BLaER1 treated with 17β-estradiol and CSF1 and Interleukin-3, amounts not matched to agents 10 nM and 100 nM (cell line): ENCODE results near the gene EPC2.
"Not testable (repeated sequence)": the region's sequence is repeated elsewhere in the genome, so short reads cannot be mapped to it uniquely, and the experiment has no call there.

ENCODE experiments used
- H3K27ac ChIP-seq, 11 experiments: shearing (Covaris generic); formaldehyde crosslinking; 2 replicates each; pipeline ENCODE4 v1.8.1; 2022
- H3K27me3 ChIP-seq, 11 experiments: shearing (Covaris generic); formaldehyde crosslinking; 2 replicates each; pipeline ENCODE4 v1.8.1; 2022
- H3K36me3 ChIP-seq, 11 experiments: shearing (Covaris generic); formaldehyde crosslinking; 2 replicates each; pipeline ENCODE4 v1.8.1; 2022
- H3K4me1 ChIP-seq, 10 experiments: shearing (Covaris generic); formaldehyde crosslinking; 2 replicates each; pipeline ENCODE4 v1.8.1; 2022
- H3K4me2 ChIP-seq, 11 experiments: shearing (Covaris generic); formaldehyde crosslinking; 2 replicates each; pipeline ENCODE4 v1.8.1; 2022
- H3K4me3 ChIP-seq, 10 experiments: shearing (Covaris generic); formaldehyde crosslinking; 2 replicates each; pipeline ENCODE4 v1.8.1; 2022
- H3K9ac ChIP-seq, 11 experiments: shearing (Covaris generic); formaldehyde crosslinking; 2 replicates each; pipeline ENCODE4 v1.8.1; 2022
- H3K9me3 ChIP-seq, 11 experiments: shearing (Covaris generic); formaldehyde crosslinking; replicated peaks in 1 of 11; 2 replicates each; pipeline ENCODE4 v1.8.1; 2022
- H4K20me1 ChIP-seq, 11 experiments: shearing (Covaris generic); formaldehyde crosslinking; 2 replicates each; pipeline ENCODE4 v1.8.1; 2022
- Cebpa-rat ChIP-seq, 11 experiments: shearing (Covaris generic); IDR thresholded peaks; 2 replicates each; pipeline ENCODE4 v1.8.1; 2022

The EPC2 gene

GRCh38 chr2:148644883-148645538, 460 bp downstream of the EPC2 start:
- Histone ChIP-seq H4K20me1 (peaks cover 28 to 48% (median 47%) of the 10 kb centered on the region in 11 experiments; a peak in 21 of 22 replicates), H3K4me3 (peak overlapping the region; percentile 91 to 99 (median 96)), H3K27me3 (peaks cover 0 to 10% (median 0%) of the 10 kb centered on the region in 11 experiments; a peak in 5 of 22 replicates), H3K9ac (peak overlapping the region; percentile 91 to 95 (median 94)), H3K9me3 (no peaks in the 10 kb centered on the region; a peak in 1 of 22 replicates), H3K36me3 (peaks cover 0 to 12% (median 8%) of the 10 kb centered on the region in 11 experiments; a peak in 7 of 22 replicates), H3K27ac (peak overlapping the region; percentile 89 to 98 (median 95)), H3K4me2 (peak overlapping the region; percentile 59 to 90 (median 83); a peak in 19 of 22 replicates), H3K4me1 (peaks cover 22 to 31% (median 26%) of the 10 kb centered on the region in 10 experiments)
- TF ChIP-seq Cebpa-rat (IDR thresholded peaks at IDR 0.05), result no peak

GRCh38 chr2:148645539-148646230, 1.1 kb downstream of the EPC2 start:
- H3K4me3 ChIP-seq, result peak overlapping the region; percentile 91 to 99 (median 96)
- peaks cover 33 to 54% (median 53%) of the 10 kb centered on the region in 11 experiments; a peak in 21 of 22 replicates for H4K20me1 ChIP-seq
- TF ChIP-seq Cebpa-rat (IDR thresholded peaks at IDR 0.05), result no peak
- H3K9ac ChIP-seq, result peak overlapping the region; percentile 91 to 95 (median 94)
- H3K9me3 ChIP-seq, result no peaks in the 10 kb centered on the region; a peak in 1 of 22 replicates
- peak overlapping the region; percentile 59 to 90 (median 83) for H3K4me2 ChIP-seq
- peaks cover 0 to 10% (median 0%) of the 10 kb centered on the region in 11 experiments; a peak in 5 of 22 replicates for H3K27me3 ChIP-seq
- H3K27ac ChIP-seq, result peak overlapping the region; percentile 89 to 98 (median 95)
- H3K4me1 ChIP-seq, result peaks cover 22 to 33% (median 26%) of the 10 kb centered on the region in 10 experiments
- H3K36me3 ChIP-seq, result peaks cover 0 to 12% (median 8%) of the 10 kb centered on the region in 11 experiments; a peak in 7 of 22 replicates

DNA sequence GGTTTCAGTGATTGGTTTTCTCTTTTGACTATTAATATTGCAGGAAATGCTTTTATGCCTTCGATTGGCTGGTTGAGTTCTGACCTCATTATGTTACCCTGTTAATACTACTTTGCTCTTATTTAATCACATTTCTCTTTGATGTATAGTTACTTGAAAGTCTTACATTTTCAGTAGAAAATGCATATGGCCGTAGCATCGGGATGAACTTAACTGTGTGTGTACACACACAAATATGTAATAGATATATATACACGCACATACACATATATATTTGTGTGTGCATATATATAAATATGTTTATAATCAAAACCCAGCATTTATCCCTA, 1.6 kb downstream of the EPC2 start:
- Histone ChIP-seq H4K20me1 (peaks cover 38 to 60% (median 59%) of the 10 kb centered on the region in 11 experiments; a peak in 21 of 22 replicates), H3K9ac (peak overlapping the region in 10 of 11 experiments; percentile 91 to 95 (median 94); a peak in 20 of 22 replicates), H3K4me3 (peak overlapping the region; percentile 91 to 99 (median 96)), H3K27me3 (peaks cover 0 to 10% (median 0%) of the 10 kb centered on the region in 11 experiments; a peak in 5 of 22 replicates), H3K9me3 (no peaks in the 10 kb centered on the region; a peak in 1 of 22 replicates), H3K36me3 (peaks cover 0 to 12% (median 8%) of the 10 kb centered on the region in 11 experiments; a peak in 7 of 22 replicates), H3K4me1 (peaks cover 22 to 38% (median 26%) of the 10 kb centered on the region in 10 experiments), H3K4me2 (peak overlapping the region; percentile 59 to 90 (median 83)), H3K27ac (peak overlapping the region in 7 of 11 experiments; percentile 91 to 98 (median 96); a peak in 9 of 22 replicates)
- no peak for TF ChIP-seq Cebpa-rat (IDR thresholded peaks at IDR 0.05)

- H3K27me3 ChIP-seq, H3K4me3 ChIP-seq, H3K9me3 ChIP-seq, H3K4me2 ChIP-seq, H3K9ac ChIP-seq, H3K27ac ChIP-seq: not testable (repeated sequence)
- H3K36me3 ChIP-seq, result peaks cover 0 to 12% (median 8%) of the 10 kb centered on the region in 11 experiments; a peak in 7 of 22 replicates
- H3K4me1 ChIP-seq, result peaks cover 22 to 45% (median 25%) of the 10 kb centered on the region in 10 experiments
- H4K20me1 ChIP-seq, result peaks cover 53 to 75% (median 74%) of the 10 kb centered on the region in 11 experiments
These were observed 3.2 kb downstream of the EPC2 start for GRCh38 chr2:148647711-148648110.

DNA sequence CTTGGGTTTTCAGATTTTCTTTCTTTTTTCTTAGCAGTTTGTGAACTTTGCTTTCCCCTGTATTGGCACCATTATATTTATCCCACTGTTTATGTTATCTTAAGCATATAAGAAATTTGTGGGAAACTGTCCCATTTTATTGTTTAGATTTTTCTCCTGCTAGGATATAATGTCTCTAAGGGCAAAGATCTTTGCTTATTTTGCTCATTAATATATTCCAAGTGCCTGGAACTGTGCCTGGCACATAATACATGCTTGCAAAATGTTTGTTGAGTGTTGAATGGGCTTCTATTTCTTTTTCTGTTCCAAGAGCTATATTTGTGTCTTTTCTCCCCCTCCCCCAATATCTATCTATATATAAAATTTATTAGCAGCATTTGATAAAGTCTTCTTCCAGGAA, 5.4 kb downstream of the EPC2 start:
- Histone ChIP-seq H4K20me1 (peaks cover 72 to 97% (median 96%) of the 10 kb centered on the region in 11 experiments), H3K27ac (no peak overlapping the region), H3K4me2 (no peak overlapping the region), H3K4me3 (no peak overlapping the region), H3K9ac (no peak overlapping the region), H3K4me1 (peaks cover 18 to 51% (median 26%) of the 10 kb centered on the region in 10 experiments; a peak in 18 of 20 replicates), H3K36me3 (peaks cover 0 to 12% (median 8%) of the 10 kb centered on the region in 11 experiments; a peak in 7 of 22 replicates), H3K9me3 (no peaks in the 10 kb centered on the region; a peak in 1 of 22 replicates), H3K27me3 (no peaks in the 10 kb centered on the region)
- no peak for TF ChIP-seq Cebpa-rat (IDR thresholded peaks at IDR 0.05)

- Histone ChIP-seq H3K4me3 (no peak overlapping the region), H3K27me3 (no peaks in the 10 kb centered on the region), H3K4me1 (peaks cover 18 to 54% (median 26%) of the 10 kb centered on the region in 10 experiments; a peak in 18 of 20 replicates), H3K9ac (no peak overlapping the region), H3K9me3 (no peaks in the 10 kb centered on the region; a peak in 1 of 22 replicates), H3K27ac (no peak overlapping the region), H3K4me2 (no peak overlapping the region), H4K20me1 (peaks cover 80 to 100% (median 99%) of the 10 kb centered on the region in 11 experiments), H3K36me3 (peaks cover 0 to 12% (median 8%) of the 10 kb centered on the region in 11 experiments; a peak in 7 of 22 replicates)
- TF ChIP-seq Cebpa-rat (IDR thresholded peaks at IDR 0.05), result no peak
These were observed 6.3 kb downstream of the EPC2 start for GRCh38 chr2:148650881-148651280.

GRCh38 chr2:148651972-148652371, 7.4 kb downstream of the EPC2 start:
- H3K27me3 ChIP-seq, result no peaks in the 10 kb centered on the region
- no peak for TF ChIP-seq Cebpa-rat (IDR thresholded peaks at IDR 0.05)
- H3K27ac ChIP-seq, result no peak overlapping the region
- no peaks in the 10 kb centered on the region; a peak in 1 of 22 replicates for H3K9me3 ChIP-seq
- H4K20me1 ChIP-seq, result peaks cover 86 to 100% (median 99%) of the 10 kb centered on the region in 11 experiments
- no peak overlapping the region for H3K4me3 ChIP-seq
- peaks cover 10 to 57% (median 18%) of the 10 kb centered on the region in 10 experiments; a peak in 18 of 20 replicates for H3K4me1 ChIP-seq
- peaks cover 0 to 10% (median 5%) of the 10 kb centered on the region in 11 experiments; a peak in 7 of 22 replicates for H3K36me3 ChIP-seq
- H3K9ac ChIP-seq, result no peak overlapping the region
- peak overlapping the region in 1 of 11 experiments; percentile 25; a peak in 1 of 22 replicates for H3K4me2 ChIP-seq

- peak overlapping the region in 1 of 10 experiments; percentile 21; a peak in 1 of 20 replicates for H3K4me3 ChIP-seq
- TF ChIP-seq Cebpa-rat (IDR thresholded peaks at IDR 0.05), result no peak
- H3K27me3 ChIP-seq, result no peaks in the 10 kb centered on the region
- peak overlapping the region in 4 of 11 experiments; percentile 26 to 74 (median 45); a peak in 4 of 22 replicates for H3K9ac ChIP-seq
- H3K9me3 ChIP-seq, result no peaks in the 10 kb centered on the region
- peak overlapping the region in 4 of 11 experiments; percentile 33 to 55 (median 44); a peak in 6 of 22 replicates for H3K27ac ChIP-seq
- H3K4me2 ChIP-seq, result peak overlapping the region; percentile 9 to 84 (median 49); a peak in 21 of 22 replicates
- peaks cover 12 to 68% (median 25%) of the 10 kb centered on the region in 10 experiments; a peak in 19 of 20 replicates for H3K4me1 ChIP-seq
- H3K36me3 ChIP-seq, result peaks cover 0 to 3% (median 0%) of the 10 kb centered on the region in 11 experiments; a peak in 1 of 22 replicates
- peaks cover 93 to 100% (median 100%) of the 10 kb centered on the region in 11 experiments for H4K20me1 ChIP-seq
These were observed 8.9 kb downstream of the EPC2 start for GRCh38 chr2:148653437-148653836.
